Endothelial cell of umbilical vein (primary cell): ENCODE results near the gene BTBD2. TPM values are rescaled to one million over a fixed set of nuclear protein-coding genes. Genes with fewer than 3 reads are reported as not detected.

ENCODE experiments used
- BruUV-seq: library from RNA; stranded (reverse); fragments of 400-500 nt; replicated peaks from 2 replicates; lab custom pipeline; 2021; lab: Mats Ljungman, UMichigan
- CTCF ChIA-PET: fragments of 300-600, 350-600 bp; sonication (Branson Sonifier 250); formaldehyde crosslinking; loops from one replicate; lab custom pipeline; 2021; ENCODE audit warnings: antibody characterized with exemption, inconsistent platforms; lab: Charles Lee
- POLR2A ChIA-PET: fragments of 300-600, 350-600 bp; sonication (Branson Sonifier 250); formaldehyde crosslinking; loops from one replicate; lab custom pipeline; 2021; ENCODE audit warnings: antibody characterized with exemption, inconsistent platforms; lab: Charles Lee
- DNase-seq: peaks from one replicate; pipeline ENCODE4 v3.0.0-alpha.2; 2011; ENCODE audit warnings: low read depth, low spot score
- FAIRE-seq: peaks from 2 replicates; lab custom pipeline; 2011; peaks lifted over from hg19 to GRCh38; lab: Jason Lieb, UNC
- H2AFZ ChIP-seq: 2 replicates; pipeline ENCODE4 v1.6.0; 2012; ENCODE audit warnings: low read depth, low read length, control low read depth, inconsistent platforms
- H3K27ac ChIP-seq: 2 replicates; pipeline ENCODE4 v1.5.1; 2011; ENCODE audit warnings: low read depth, mild to moderate bottlenecking, control low read depth, low read length, moderate library complexity; ENCODE audit not compliant: insufficient read depth
- H3K27me3 ChIP-seq, 2 experiments: 2 replicates each; pipeline versions ENCODE4 v1.6.0 to v1.6.1; 2011; ENCODE audit warnings: low read length in 2 of 2, mixed read lengths in 1 of 2; ENCODE audit not compliant: control insufficient read depth in 2 of 2, insufficient read depth in 2 of 2
- H3K36me3 ChIP-seq, 2 experiments: 2 replicates in 1 of 2; 3 replicates in 1 of 2; pipeline ENCODE4 v1.5.1; 2011; ENCODE audit warnings: low read length in 2 of 2, mild to moderate bottlenecking in 1 of 2, moderate library complexity in 1 of 2; ENCODE audit not compliant: control insufficient read depth in 2 of 2, insufficient read depth in 2 of 2; ENCODE audit errors: extremely low read depth in 1 of 2
- H3K4me1 ChIP-seq: 3 replicates; pipeline ENCODE4 v1.5.1; 2011; ENCODE audit warnings: mild to moderate bottlenecking, low read length; ENCODE audit not compliant: control insufficient read depth, insufficient read depth; ENCODE audit errors: extremely low read depth
- H3K4me2 ChIP-seq: 2 replicates; pipeline ENCODE4 v1.6.1; 2011; ENCODE audit warnings: low read length, control low read depth, mixed read lengths; ENCODE audit not compliant: insufficient read depth
- H3K4me3 ChIP-seq, 3 experiments: fragments of 200-600 bp in 1 of 3; sonication (generic), shearing (Covaris generic) in 1 of 3; replicated peaks in 1 of 3; 2 replicates each; pipeline ENCODE4 v1.5.1; 2011 to 2016; ENCODE audit warnings: control low read depth in 3 of 3, low read length in 3 of 3, mild to moderate bottlenecking in 2 of 3, inconsistent platforms in 1 of 3, low read depth in 1 of 3, moderate library complexity in 1 of 3; ENCODE audit not compliant: insufficient read depth in 1 of 3
- H3K79me2 ChIP-seq: 2 replicates; pipeline ENCODE4 v1.6.0; 2012; ENCODE audit warnings: low read length, inconsistent platforms; ENCODE audit not compliant: control insufficient read depth, insufficient read depth
- H3K9ac ChIP-seq: replicated peaks from 2 replicates; pipeline ENCODE3; 2011; ENCODE audit warnings: low read length, control low read depth; ENCODE audit not compliant: insufficient read depth; ENCODE audit errors: extremely low read depth
- H3K9me1 ChIP-seq: replicated peaks from 3 replicates; pipeline ENCODE4 v1.6.0; 2011; ENCODE audit warnings: mild to moderate bottlenecking, low read length; ENCODE audit not compliant: control insufficient read depth, insufficient read depth; ENCODE audit errors: extremely low read depth
- H3K9me3 ChIP-seq: replicated peaks from 2 replicates; pipeline ENCODE4 v1.5.1; 2012; ENCODE audit warnings: low read length, inconsistent platforms; ENCODE audit not compliant: control insufficient read depth, insufficient read depth
- H4K20me1 ChIP-seq: replicated peaks from 2 replicates; pipeline ENCODE3; 2011; ENCODE audit warnings: mild to moderate bottlenecking, low read length; ENCODE audit not compliant: control insufficient read depth, insufficient read depth; ENCODE audit errors: extremely low read depth
- CTCF ChIP-seq, 2 donors: IDR thresholded peaks; 1 replicate in 1 of 2; 2 replicates in 1 of 2; pipeline ENCODE4 v1.5.1; 2011; ENCODE audit warnings: low read length in 2 of 2, mild to moderate bottlenecking in 2 of 2, moderate library complexity in 2 of 2, control low read depth in 1 of 2, inconsistent platforms in 1 of 2, low read depth in 1 of 2; ENCODE audit not compliant: insufficient read depth in 1 of 2; ENCODE audit errors: extremely low read depth in 1 of 2
- EZH2 ChIP-seq: IDR thresholded peaks from 2 replicates; pipeline ENCODE4 v1.6.1; 2012; ENCODE audit warnings: borderline replicate concordance, low read depth, mild to moderate bottlenecking, moderate library complexity, low read length, inconsistent platforms; ENCODE audit not compliant: severe bottlenecking
- FOS ChIP-seq: IDR thresholded peaks from 2 replicates; pipeline ENCODE4 v1.6.1; 2011; ENCODE audit warnings: mild to moderate bottlenecking, low read length, moderate library complexity, borderline replicate concordance; ENCODE audit not compliant: insufficient read depth
- GATA2 ChIP-seq: IDR thresholded peaks from 2 replicates; pipeline ENCODE4 v1.7.0; 2011; ENCODE audit warnings: low read depth, mild to moderate bottlenecking, moderate library complexity, mixed read lengths, low read length; ENCODE audit not compliant: insufficient read length, insufficient read depth
- JUN ChIP-seq: IDR thresholded peaks from 2 replicates; pipeline ENCODE4 v1.6.1; 2011; ENCODE audit warnings: borderline replicate concordance, low read depth; ENCODE audit not compliant: insufficient read length, insufficient read depth
- MAX ChIP-seq: IDR thresholded peaks from 2 replicates; pipeline ENCODE4 v1.6.1; 2011; ENCODE audit not compliant: insufficient read depth, insufficient read length
- MYC ChIP-seq: IDR thresholded peaks from one replicate; pipeline ENCODE4 v1.6.1; 2011; ENCODE audit warnings: mild to moderate bottlenecking, low read depth, low read length
- POLR2A ChIP-seq: IDR thresholded peaks from 2 replicates; pipeline ENCODE4 v1.6.1; 2012; ENCODE audit warnings: low read depth, mild to moderate bottlenecking, control low read depth, low read length
- POLR2AphosphoS5 ChIP-seq: IDR thresholded peaks from 2 replicates; pipeline ENCODE4 v1.6.1; 2012; ENCODE audit warnings: low read depth, mild to moderate bottlenecking, control low read depth, low read length, moderate library complexity; ENCODE audit not compliant: insufficient read depth
- dilution Hi-C: fragments of 300-500 bp; cut with MboI; formaldehyde crosslinking; loops from one replicate; pipeline ENCODE4 v1.15.0; 2019; ENCODE audit warnings: low sequenced_read_pairs; ENCODE audit not compliant: extremely low pct_ligation_motif_present
- intact Hi-C: fragments of 100-400 bp; cut with micrococcal nuclease; formaldehyde crosslinking; loops from one replicate; pipeline ENCODE4 v1.10.0; 2022
- polyA plus RNA-seq, 4 experiments: library from polyadenylated mRNA; depleted of rRNA in 3 of 4; stranded (reverse) in 3 of 4; unstranded in 1 of 4; fragments of >200 nt; gene quantifications; 2 replicates each; pipeline versions ENCODE4 v1.2.1 to v1.2.3, GENCODE V29; 2011 to 2012; ENCODE audit warnings: missing spikeins in 1 of 4
- total RNA-seq: library from RNA; stranded (reverse); gene quantifications from 2 replicates; pipeline ENCODE4 v1.2.3, GENCODE V29; 2021

The BTBD2 gene
- total and polyA plus RNA-seq, 2 donors (not counting 3 experiments of a cell fraction or from before 2014, with no cell fraction given): 59.2 to 78.2 TPM

GRCh38 chr19:2039959-2040646 is 24.6 kb upstream of the BTBD2 start:
- H3K9me3 ChIP-seq: no peaks in the 10 kb centered on the region
- BruUV-seq: no TSS peak
- peaks cover 14% of the 10 kb centered on the region for H3K4me1 ChIP-seq
- H3K4me2 ChIP-seq: no peak overlapping the region
- DNase-seq: no peak
- dilution Hi-C loops: no loop called here
- FAIRE-seq: no peak
- H3K9me1 ChIP-seq: no peaks in the 10 kb centered on the region
- H4K20me1 ChIP-seq: no peaks in the 10 kb centered on the region
- TF ChIP-seq FOS: no peak
- no peak for TF ChIP-seq MYC
- no peak for TF ChIP-seq POLR2AphosphoS5
- no peak for TF ChIP-seq MAX
- TF ChIP-seq GATA2: no peak
- TF ChIP-seq JUN: no peak
- TF ChIP-seq EZH2: no peak
- no peak for TF ChIP-seq POLR2A
- TF ChIP-seq CTCF (IDR thresholded peaks at IDR 0.05; ENCODE audit: extremely low read depth in 1 of 2, insufficient read depth in 1 of 2, low read depth in 1 of 2, low read length in 2 of 2): no peak
- H3K4me3 ChIP-seq: no peak overlapping the region
- H3K27ac ChIP-seq: no peak overlapping the region
- peaks cover 4% of the 10 kb centered on the region for H3K79me2 ChIP-seq
- H3K36me3 ChIP-seq: peaks cover 0 to 52% of the 10 kb centered on the region in 2 experiments
- H3K9ac ChIP-seq: no peak overlapping the region
- intact Hi-C loops: no loop called here
- H2AFZ ChIP-seq: no peak overlapping the region
- no peaks in the 10 kb centered on the region for H3K27me3 ChIP-seq
- ChIA-PET CTCF (interaction anchor here (1.4 kb wide), 1 partner anchor 9 kb away, joined by 4 read pairs; no protein-coding TSS in a partner anchor), POLR2A (no interaction called here)
